ENCODE data around the gene BRME1. TPM values are rescaled to one million over a fixed set of nuclear protein-coding genes. Genes with fewer than 3 reads are reported as not detected.

Gene BRME1
- total and polyA plus RNA-seq, 2 donors from 2014 or later = 1.5 to 1.8 TPM

DNA sequence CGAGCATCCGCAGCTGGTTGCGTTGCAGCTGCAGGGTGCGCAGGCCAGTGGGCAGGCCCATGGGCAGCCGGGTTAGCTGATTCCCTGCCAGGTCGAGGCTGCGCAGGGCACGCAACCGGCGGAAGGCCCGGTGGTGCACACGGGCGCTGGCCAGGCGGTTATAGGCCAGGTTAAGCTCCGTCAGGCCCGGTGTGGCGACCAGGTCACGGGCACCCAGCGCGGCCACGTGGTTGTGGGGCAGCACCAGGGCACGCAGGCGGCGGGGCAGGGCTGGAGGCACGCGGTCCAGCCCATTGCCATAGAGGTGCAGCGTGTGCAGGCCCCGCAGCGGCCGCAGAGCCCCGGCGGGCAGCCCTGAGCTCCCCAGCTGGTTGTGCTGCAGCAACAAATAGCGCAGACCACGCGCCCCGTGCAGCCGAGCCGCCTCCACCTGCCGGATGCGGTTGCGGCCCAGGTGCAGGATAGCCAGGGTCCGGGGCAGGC lies 27.0 kb upstream of the BRME1 start:
- TF ChIP-seq CTCF (IDR thresholded peaks at IDR 0.05; ENCODE audit: borderline replicate concordance, extremely low read depth, insufficient read depth) = no peak
- H3K27ac ChIP-seq (ENCODE audit: low read depth in 2 of 2, low read length in 2 of 2) = no peak overlapping the region
- intact Hi-C loops (cut with DNase I) = no loop called here
- H3K4me3 ChIP-seq (ENCODE audit: low read length in 3 of 3) = no peak overlapping the region
- H3K36me3 ChIP-seq (ENCODE audit: control insufficient read depth in 2 of 3, insufficient read depth in 3 of 3, low read length in 3 of 3) = peaks cover 0 to 4% (median 2%) of the 10 kb centered on the region in 3 donors
- no peak overlapping the region for H3K9ac ChIP-seq (ENCODE audit: low read length in 3 of 3)
- H3K27me3 ChIP-seq (ENCODE audit: control insufficient read depth, insufficient read depth, low read length) = no peaks in the 10 kb centered on the region
- DNase-seq (peak in 1 of 5 donors; percentile 70), FAIRE-seq (no peak)
- H3K4me1 ChIP-seq (ENCODE audit: control insufficient read depth in 2 of 3, insufficient read depth in 2 of 3, low read depth in 1 of 3, low read length in 3 of 3) = no peaks in the 10 kb centered on the region
- H3K9me3 ChIP-seq (ENCODE audit: control insufficient read depth in 2 of 3, insufficient read depth in 1 of 3, low read length in 3 of 3) = no peaks in the 10 kb centered on the region

- Histone ChIP-seq H3K27me3 (ENCODE audit: control insufficient read depth, insufficient read depth, low read length) (no peaks in the 10 kb centered on the region), H3K4me1 (ENCODE audit: control insufficient read depth in 2 of 3, insufficient read depth in 2 of 3, low read depth in 1 of 3, low read length in 3 of 3) (no peaks in the 10 kb centered on the region), H3K4me3 (ENCODE audit: low read length in 3 of 3) (no peak overlapping the region), H3K9me3 (ENCODE audit: control insufficient read depth in 2 of 3, insufficient read depth in 1 of 3, low read length in 3 of 3) (no peaks in the 10 kb centered on the region), H3K9ac (ENCODE audit: low read length in 3 of 3) (no peak overlapping the region), H3K27ac (ENCODE audit: low read depth in 2 of 2, low read length in 2 of 2) (no peak overlapping the region), H3K36me3 (ENCODE audit: control insufficient read depth in 2 of 3, insufficient read depth in 3 of 3, low read length in 3 of 3) (peaks cover 0 to 4% (median 2%) of the 10 kb centered on the region in 3 donors)
- no peak for FAIRE-seq
- DNase-seq = no peak
- no peak for TF ChIP-seq CTCF (IDR thresholded peaks at IDR 0.05; ENCODE audit: borderline replicate concordance, extremely low read depth, insufficient read depth)
- intact Hi-C loops (cut with DNase I) = no loop called here
Measured at GRCh38 chr19:13932149-13932637, 26.3 kb upstream of the BRME1 start.

DNA sequence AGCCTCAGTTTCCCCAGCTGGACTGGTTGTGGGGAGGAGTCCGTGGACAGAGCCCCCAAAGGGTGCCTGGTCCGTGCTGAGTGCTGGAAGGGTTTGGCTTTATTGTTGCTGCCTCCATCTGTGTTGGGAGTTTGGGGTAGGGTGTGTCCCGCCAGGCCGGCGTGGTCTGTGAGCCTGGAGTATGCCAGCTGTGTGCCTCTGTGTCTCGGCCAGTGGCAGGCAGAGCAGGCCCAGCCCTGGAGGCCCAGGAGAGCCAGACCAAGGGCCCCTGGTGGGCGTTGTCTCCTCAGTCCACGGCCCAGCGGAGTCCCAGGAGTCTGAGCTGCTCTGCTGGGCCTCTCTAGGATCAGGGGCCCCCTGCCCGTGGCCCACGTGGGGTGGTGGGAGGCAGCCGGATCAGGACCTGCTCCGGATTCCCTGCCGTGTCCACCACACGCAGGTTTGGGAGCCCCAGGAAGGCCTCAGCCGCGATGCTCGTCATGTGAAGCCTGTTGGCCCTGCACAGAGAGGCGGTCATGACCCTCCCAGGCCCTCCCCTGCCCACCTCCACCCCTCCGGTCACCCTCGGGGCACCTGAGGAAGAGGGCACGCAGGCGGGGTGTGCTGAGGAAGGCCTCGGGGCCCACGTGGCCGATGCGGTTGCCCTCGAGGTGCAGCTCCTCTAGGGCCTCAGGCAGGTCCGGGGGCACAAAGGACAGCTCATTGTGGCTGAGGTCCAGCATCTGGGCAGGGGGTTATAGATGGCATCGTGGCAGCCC lies 25.7 kb upstream of the BRME1 start:
- no peak for FAIRE-seq
- intact Hi-C loops (cut with DNase I) = no loop called here
- no peak for TF ChIP-seq CTCF (IDR thresholded peaks at IDR 0.05; ENCODE audit: borderline replicate concordance, extremely low read depth, insufficient read depth)
- Histone ChIP-seq H3K27me3 (ENCODE audit: control insufficient read depth, insufficient read depth, low read length) (no peaks in the 10 kb centered on the region), H3K4me1 (ENCODE audit: control insufficient read depth in 2 of 3, insufficient read depth in 2 of 3, low read depth in 1 of 3, low read length in 3 of 3) (no peaks in the 10 kb centered on the region), H3K4me3 (ENCODE audit: low read length in 3 of 3) (no peak overlapping the region), H3K27ac (ENCODE audit: low read depth in 2 of 2, low read length in 2 of 2) (no peak overlapping the region), H3K36me3 (ENCODE audit: control insufficient read depth in 2 of 3, insufficient read depth in 3 of 3, low read length in 3 of 3) (peaks cover 0 to 8% (median 2%) of the 10 kb centered on the region in 3 donors), H3K9ac (ENCODE audit: low read length in 3 of 3) (no peak overlapping the region), H3K9me3 (ENCODE audit: control insufficient read depth in 2 of 3, insufficient read depth in 1 of 3, low read length in 3 of 3) (no peaks in the 10 kb centered on the region)
- DNase-seq = peak in 1 of 5 donors; percentile 71
